Measurements from ENCODE around the gene RAD51B.

Gene RAD51B

GRCh38 chr14:68081489-68081888 lies 261.9 kb downstream of the RAD51B start:
- DNase-seq: no peak
- Histone ChIP-seq H3K4me3 (ENCODE audit: low read length) (no peak overlapping the region), H3K27ac (ENCODE audit: low read length) (no peak overlapping the region)

DNA sequence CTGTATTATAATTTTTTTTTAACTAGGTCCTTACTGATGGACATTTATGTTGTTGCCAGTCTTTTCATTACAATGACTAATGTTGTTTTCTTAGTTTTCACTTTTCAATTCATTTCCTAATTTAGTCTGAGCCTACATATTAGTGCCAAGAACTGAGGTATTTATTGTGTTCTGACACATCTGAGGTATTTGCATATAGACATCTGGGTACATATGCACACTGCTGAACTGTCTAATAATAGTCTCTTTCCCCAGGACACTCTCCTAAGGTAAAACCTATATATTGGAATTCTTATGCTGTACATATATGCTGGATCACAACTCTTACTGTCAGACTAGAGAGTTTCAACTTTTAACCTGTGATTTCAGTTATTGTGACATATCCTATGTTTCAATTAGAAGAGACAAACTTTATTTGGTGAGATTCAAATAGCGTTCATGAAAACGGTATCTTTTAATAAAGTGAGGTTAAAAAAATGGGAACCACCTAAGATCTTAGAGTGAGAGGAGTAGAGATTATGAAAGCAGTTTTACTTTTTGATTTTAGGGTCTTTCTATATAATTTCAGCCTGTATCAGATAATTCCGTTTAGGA lies 263.2 kb downstream of the RAD51B start:
- Histone ChIP-seq H3K4me1 (ENCODE audit: low read length) (no peaks in the 10 kb centered on the region), H3K4me2 (ENCODE audit: low read depth, low read length) (no peak overlapping the region), H3K27ac (ENCODE audit: low read length) (no peak overlapping the region), H3K4me3 (ENCODE audit: low read length) (no peak overlapping the region), H3K36me3 (replicated peaks; ENCODE audit: insufficient read depth, low read length) (no peaks in the 10 kb centered on the region), H3K27me3 (replicated peaks; ENCODE audit: insufficient read depth, low read length) (no peaks in the 10 kb centered on the region), H3K9me3 (replicated peaks; ENCODE audit: insufficient read depth, low read length) (no peaks in the 10 kb centered on the region), H3K9me2 (replicated peaks; ENCODE audit: insufficient read depth, low read length) (no peaks in the 10 kb centered on the region), H4K20me1 (ENCODE audit: insufficient read depth, low read length) (no peaks in the 10 kb centered on the region), H3K9ac (ENCODE audit: low read length) (no peak overlapping the region), H3K79me2 (ENCODE audit: low read length) (no peaks in the 10 kb centered on the region), H2AFZ (ENCODE audit: low read length) (no peak overlapping the region), H3F3A (ENCODE audit: insufficient read depth, low read length) (no peaks in the 10 kb centered on the region)
- TF ChIP-seq, protein P1, sequence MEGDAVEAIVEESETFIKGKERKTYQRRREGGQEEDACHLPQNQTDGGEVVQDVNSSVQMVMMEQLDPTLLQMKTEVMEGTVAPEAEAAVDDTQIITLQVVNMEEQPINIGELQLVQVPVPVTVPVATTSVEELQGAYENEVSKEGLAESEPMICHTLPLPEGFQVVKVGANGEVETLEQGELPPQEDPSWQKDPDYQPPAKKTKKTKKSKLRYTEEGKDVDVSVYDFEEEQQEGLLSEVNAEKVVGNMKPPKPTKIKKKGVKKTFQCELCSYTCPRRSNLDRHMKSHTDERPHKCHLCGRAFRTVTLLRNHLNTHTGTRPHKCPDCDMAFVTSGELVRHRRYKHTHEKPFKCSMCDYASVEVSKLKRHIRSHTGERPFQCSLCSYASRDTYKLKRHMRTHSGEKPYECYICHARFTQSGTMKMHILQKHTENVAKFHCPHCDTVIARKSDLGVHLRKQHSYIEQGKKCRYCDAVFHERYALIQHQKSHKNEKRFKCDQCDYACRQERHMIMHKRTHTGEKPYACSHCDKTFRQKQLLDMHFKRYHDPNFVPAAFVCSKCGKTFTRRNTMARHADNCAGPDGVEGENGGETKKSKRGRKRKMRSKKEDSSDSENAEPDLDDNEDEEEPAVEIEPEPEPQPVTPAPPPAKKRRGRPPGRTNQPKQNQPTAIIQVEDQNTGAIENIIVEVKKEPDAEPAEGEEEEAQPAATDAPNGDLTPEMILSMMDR (IDR thresholded peaks at IDR 0.05; ENCODE audit: low read length): no peak
- TF ChIP-seq EZH2phosphoT487 (IDR thresholded peaks at IDR 0.05; ENCODE audit: low read length): no peak
- no peak for TF ChIP-seq EZH2 (optimal IDR thresholded peaks at IDR 0.05; ENCODE audit: low read depth, low read length)
- no peak for DNase-seq

More at GRCh38 chr14:68081489-68081888, 261.9 kb downstream of the RAD51B start:
- Histone ChIP-seq H3K9me2 (replicated peaks; ENCODE audit: insufficient read depth, low read length) (no peaks in the 10 kb centered on the region), H2AFZ (ENCODE audit: low read length) (no peak overlapping the region), H3F3A (ENCODE audit: insufficient read depth, low read length) (no peaks in the 10 kb centered on the region), H3K9ac (ENCODE audit: low read length) (no peak overlapping the region), H3K27me3 (replicated peaks; ENCODE audit: insufficient read depth, low read length) (no peaks in the 10 kb centered on the region), H4K20me1 (ENCODE audit: insufficient read depth, low read length) (no peaks in the 10 kb centered on the region), H3K79me2 (ENCODE audit: low read length) (no peaks in the 10 kb centered on the region), H3K4me2 (ENCODE audit: low read depth, low read length) (no peak overlapping the region), H3K36me3 (replicated peaks; ENCODE audit: insufficient read depth, low read length) (no peaks in the 10 kb centered on the region), H3K9me3 (replicated peaks; ENCODE audit: insufficient read depth, low read length) (no peaks in the 10 kb centered on the region), H3K4me1 (ENCODE audit: low read length) (no peaks in the 10 kb centered on the region)
- TF ChIP-seq, protein P1 (IDR thresholded peaks at IDR 0.05; ENCODE audit: low read length): no peak
- no peak for TF ChIP-seq EZH2phosphoT487 (IDR thresholded peaks at IDR 0.05; ENCODE audit: low read length)
- no peak for TF ChIP-seq EZH2 (optimal IDR thresholded peaks at IDR 0.05; ENCODE audit: low read depth, low read length)

DNA sequence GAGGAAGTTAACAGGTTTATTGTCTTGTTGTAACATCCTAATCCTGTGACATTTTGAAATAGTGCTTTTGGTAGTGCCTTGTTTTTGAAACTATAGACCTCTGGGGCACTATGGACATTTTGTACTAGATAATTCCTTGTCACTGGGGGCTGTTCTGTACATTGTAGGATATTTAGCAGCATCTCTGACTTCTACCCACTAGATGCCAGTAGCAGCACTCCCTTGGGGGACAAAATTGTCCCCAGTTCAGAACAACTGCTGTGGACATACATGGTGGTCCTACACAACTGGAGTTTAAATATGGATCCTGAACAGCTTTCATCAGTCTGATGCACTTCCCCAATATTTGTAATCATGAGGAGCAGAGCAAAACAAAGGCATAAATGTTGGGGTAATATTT lies 264.7 kb downstream of the RAD51B start:
- no peak overlapping the region for H3K27ac ChIP-seq (ENCODE audit: low read length)
- TF ChIP-seq EZH2 (optimal IDR thresholded peaks at IDR 0.05; ENCODE audit: low read depth, low read length): no peak
- TF ChIP-seq, protein P1 (IDR thresholded peaks at IDR 0.05; ENCODE audit: low read length): no peak
- TF ChIP-seq EZH2phosphoT487 (IDR thresholded peaks at IDR 0.05; ENCODE audit: low read length): no peak
- no peak for DNase-seq
- H2AFZ ChIP-seq (ENCODE audit: low read length): no peak overlapping the region
- H3K4me3 ChIP-seq (ENCODE audit: low read length): no peak overlapping the region
- no peak overlapping the region for H3K4me2 ChIP-seq (ENCODE audit: low read depth, low read length)
- no peaks in the 10 kb centered on the region for H4K20me1 ChIP-seq (ENCODE audit: insufficient read depth, low read length)
- no peaks in the 10 kb centered on the region for H3F3A ChIP-seq (ENCODE audit: insufficient read depth, low read length)
- no peaks in the 10 kb centered on the region for H3K4me1 ChIP-seq (ENCODE audit: low read length)
- H3K27me3 ChIP-seq (replicated peaks; ENCODE audit: insufficient read depth, low read length): no peaks in the 10 kb centered on the region
- no peaks in the 10 kb centered on the region for H3K79me2 ChIP-seq (ENCODE audit: low read length)
- no peak overlapping the region for H3K9ac ChIP-seq (ENCODE audit: low read length)
- no peaks in the 10 kb centered on the region for H3K9me2 ChIP-seq (replicated peaks; ENCODE audit: insufficient read depth, low read length)
- H3K9me3 ChIP-seq (replicated peaks; ENCODE audit: insufficient read depth, low read length): no peaks in the 10 kb centered on the region
- H3K36me3 ChIP-seq (replicated peaks; ENCODE audit: insufficient read depth, low read length): no peaks in the 10 kb centered on the region
